OCI-LY7 (cell line): ENCODE data around the gene SP6.

Experiments used
- CTCF ChIP-seq: fragments of 200-600 bp; sonication (generic); conservative IDR thresholded peaks from 2 replicates; pipeline ENCODE4 v1.5.1; 2014; ENCODE audit warnings: mild to moderate bottlenecking, antibody characterized with exemption, low read length, moderate library complexity, mixed read lengths
- EZH2phosphoT487 ChIP-seq: fragments of 200-600 bp; sonication (generic); IDR thresholded peaks from 2 replicates; pipeline ENCODE4 v1.6.1; 2018; ENCODE audit warnings: low read depth, borderline replicate concordance, mild to moderate bottlenecking, mixed run types, antibody characterized with exemption, low read length, moderate library complexity, mixed read lengths

- TF ChIP-seq CTCF (no peak), EZH2phosphoT487 (no peak)
Measured at GRCh38 chr17:47844227-47844626, 6.7 kb downstream of the SP6 start.
